ENCODE results near the gene SIGLEC1. TPM values are rescaled to one million over a fixed set of nuclear protein-coding genes. Genes with fewer than 3 reads are reported as not detected.

SIGLEC1 gene
- total and polyA plus RNA-seq, 2 of the 8 experiments (the other 6 are each of a cell fraction or from before 2014, with no cell fraction given): 0.02 TPM; not detected in 1

DNA sequence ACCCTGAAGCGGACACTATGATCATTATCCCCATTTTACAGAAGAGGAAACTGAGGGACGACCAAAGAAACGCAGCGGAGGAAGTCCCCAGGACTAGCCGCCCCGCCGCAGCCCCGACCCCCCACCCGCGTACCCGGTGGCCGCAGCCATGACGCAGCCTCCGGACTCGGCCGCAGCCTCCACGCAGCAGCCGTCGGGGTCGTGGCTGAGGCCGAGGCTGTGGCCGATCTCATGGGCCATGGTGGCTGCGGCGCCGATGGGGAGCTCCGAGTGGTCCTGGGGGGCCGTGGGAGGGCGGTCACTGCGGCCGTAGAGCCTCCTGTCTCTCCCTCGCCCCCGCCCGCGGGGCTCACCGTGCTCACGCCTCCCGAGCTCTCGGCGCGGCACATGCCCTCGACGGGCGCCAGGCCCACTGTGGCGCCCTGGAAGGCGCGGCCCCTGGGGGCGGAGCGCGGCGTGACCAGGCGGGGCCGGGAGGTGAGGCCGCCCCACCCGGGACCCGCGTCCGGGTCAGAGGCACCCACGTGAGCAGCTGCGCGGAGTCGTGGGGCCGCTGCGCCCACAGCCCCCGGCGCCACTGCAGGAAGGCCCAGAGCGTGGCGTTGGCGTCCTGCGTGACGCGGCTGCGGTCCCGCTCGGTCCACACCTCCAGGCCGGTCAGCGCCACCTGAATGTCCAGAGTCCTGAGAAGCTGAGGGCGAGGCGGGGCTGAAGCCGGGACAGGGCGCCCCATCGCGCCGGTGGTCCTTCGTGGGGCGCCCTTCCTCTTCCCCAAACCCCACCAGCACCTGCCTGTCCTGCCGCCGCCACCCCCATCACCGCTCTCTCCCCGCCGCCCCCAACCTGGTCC is 39.0 kb downstream of the SIGLEC1 start:
- Histone ChIP-seq H4K91ac (replicated peaks; ENCODE audit: insufficient read length, low read length) (no peak overlapping the region), H4K20me1 (replicated peaks in 1 of 2; ENCODE audit: control insufficient read depth in 1 of 2, insufficient read depth in 2 of 2, low read length in 2 of 2) (peaks cover 0 to 3% of the 10 kb centered on the region in 2 experiments), H3K56ac (replicated peaks; ENCODE audit: insufficient read length, low read depth, low read length) (no peak overlapping the region), H3K4me2 (ENCODE audit: insufficient read depth in 1 of 2, low read depth in 2 of 2, low read length in 2 of 2) (peak overlapping the region; percentile 74 to 81; a peak in 3 of 4 replicates), H3K14ac (ENCODE audit: insufficient read length) (no peak overlapping the region), H2AFZ (ENCODE audit: low read length) (no peak overlapping the region), H3K23me2 (ENCODE audit: low read depth, low read length) (peaks cover 9% of the 10 kb centered on the region; the same call in 1 of the 2 replicates), H3K4me3 (ENCODE audit: extremely low read depth in 1 of 4, insufficient read depth in 2 of 4, low read depth in 3 of 4, low read length in 4 of 4) (peak overlapping the region in 2 of 4 experiments; percentile 42 to 56; a peak in 3 of 8 replicates), H2BK12ac (ENCODE audit: low read depth, low read length) (no peak overlapping the region), H4K8ac (ENCODE audit: extremely low read depth, insufficient read depth, low read length) (peak overlapping the region; percentile 36; the same call in 1 of the 2 replicates), H3K23ac (ENCODE audit: insufficient read length) (no peak overlapping the region), H3K4me1 (replicated peaks in 1 of 4; ENCODE audit: control insufficient read depth in 3 of 4, insufficient read depth in 4 of 4, low read length in 3 of 4) (peaks cover 0 to 13% (median 3%) of the 10 kb centered on the region in 4 experiments; a peak in 4 of 7 replicates), H3K79me1 (ENCODE audit: low read depth, low read length) (no peaks in the 10 kb centered on the region), H4K5ac (ENCODE audit: insufficient read length, low read depth, low read length) (no peak overlapping the region), H3K27ac (ENCODE audit: low read depth, low read length) (no peak overlapping the region), H3K4ac (replicated peaks; ENCODE audit: insufficient read length, low read depth, low read length) (no peak overlapping the region), H3K9me3 (ENCODE audit: insufficient read depth in 2 of 2, low read depth in 1 of 2, low read length in 1 of 2) (no peaks in the 10 kb centered on the region), H3K79me2 (ENCODE audit: control insufficient read depth in 1 of 2, insufficient read depth in 2 of 2, low read length in 2 of 2) (no peaks in the 10 kb centered on the region), H2AK5ac (ENCODE audit: low read depth, low read length) (no peak overlapping the region), H2BK15ac (ENCODE audit: low read length) (no peak overlapping the region), H2BK120ac (replicated peaks; ENCODE audit: low read depth, low read length) (no peak overlapping the region), H3K36me3 (ENCODE audit: control insufficient read depth in 2 of 4, insufficient read depth in 4 of 4, low read length in 3 of 4) (no peaks in the 10 kb centered on the region), H2BK5ac (ENCODE audit: low read depth, low read length) (no peak overlapping the region), H3K18ac (ENCODE audit: extremely low read depth, low read length) (no peak overlapping the region), H3K27me3 (replicated peaks in 1 of 4; ENCODE audit: control insufficient read depth in 3 of 4, extremely low read depth in 1 of 4, insufficient read depth in 3 of 4, low read length in 3 of 4) (peaks cover 6 to 25% (median 19%) of the 10 kb centered on the region in 4 experiments; a peak in 6 of 7 replicates), H3K9ac (replicated peaks in 1 of 4; ENCODE audit: extremely low read depth in 1 of 4, low read depth in 3 of 4, low read length in 3 of 4) (no peak overlapping the region), H2BK20ac (ENCODE audit: low read length) (no peak overlapping the region)
- ChIA-PET POLR2A (ENCODE audit: partially characterized antibody) (interaction anchor here (1.2 to 1.3 kb wide), 3 partner anchors 8 to 94 kb away, joined by 3 read pairs; partner anchors contain the start of genes ADAM33 and ADISSP), CTCF (ENCODE audit: partially characterized antibody) (interaction anchor here (0.7 to 45.1 kb wide), 10 partner anchors 6 to 145 kb away, joined by 3 to 1432 read pairs (median 6); partner anchors contain the start of genes ADAM33, ADISSP and SIGLEC1)
- DNase-seq (ENCODE audit: low read depth in 1 of 2, low spot score in 2 of 2): no peak
- FAIRE-seq: no peak
- 89% methylated on average over 38 of the region's 90 CpGs; no CpG with 5 or more reads in 1 of the 2 experiments for WGBS, 2 experiments (ENCODE audit: extremely low coverage in 1 of 2, insufficient coverage in 1 of 2, insufficient read length in 1 of 2, insufficient replicate concordance in 2 of 2, low coverage in 1 of 2, low lambda C conversion rate in 2 of 2, missing lambda C conversion rate in 1 of 2)
- TF ChIP-seq, protein P1, sequence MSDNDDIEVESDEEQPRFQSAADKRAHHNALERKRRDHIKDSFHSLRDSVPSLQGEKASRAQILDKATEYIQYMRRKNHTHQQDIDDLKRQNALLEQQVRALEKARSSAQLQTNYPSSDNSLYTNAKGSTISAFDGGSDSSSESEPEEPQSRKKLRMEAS (IDR thresholded peaks at IDR 0.05): 0 out of 2 replicates have a peak, but pooled peaks have one; percentile 19
- TF ChIP-seq, protein P2, sequence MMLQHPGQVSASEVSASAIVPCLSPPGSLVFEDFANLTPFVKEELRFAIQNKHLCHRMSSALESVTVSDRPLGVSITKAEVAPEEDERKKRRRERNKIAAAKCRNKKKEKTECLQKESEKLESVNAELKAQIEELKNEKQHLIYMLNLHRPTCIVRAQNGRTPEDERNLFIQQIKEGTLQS (IDR thresholded peaks at IDR 0.05; ENCODE audit: insufficient read depth, low read depth, low read length): no peak
- TF ChIP-seq GABPA (IDR thresholded peaks at IDR 0.05; ENCODE audit: borderline replicate concordance, insufficient read depth, low read length) (peak; percentile 31; the same call in 1 of the 2 replicates), EGR1 (IDR thresholded peaks at IDR 0.05; ENCODE audit: borderline replicate concordance, low read depth, low read length) (no peak), POLR2AphosphoS5 (IDR thresholded peaks at IDR 0.05; ENCODE audit: low read depth, low read length) (no peak), HDAC2 (IDR thresholded peaks at IDR 0.05; ENCODE audit: borderline replicate concordance in 1 of 2, low read depth in 2 of 2, low read length in 2 of 2) (0 out of 4 replicates have a peak, but pooled peaks of 1 of the 2 experiments have one; percentile 12), RBBP5 (IDR thresholded peaks at IDR 0.05; ENCODE audit: borderline replicate concordance, low read depth, low read length) (no peak), BCL11A (IDR thresholded peaks at IDR 0.05; ENCODE audit: low read depth in 2 of 2, low read length in 2 of 2) (no peak)

All from H1 (cell line).